ENCODE measurements around the gene FBXW2.

Gene FBXW2
- 73.7 to 92.4 (median 79.4) reads per million in 3 donors for total RNA-seq

GRCh38 chr9:120792898-120793765 is at the start of gene FBXW2:
FBXW2 (minus strand) TSS chr9:120793416; CDS start chr9:120788258, 5,158 bp downstream.
- Histone ChIP-seq H3K27ac (ENCODE audit: insufficient read depth, low read length, poor library complexity, severe bottlenecking) (peak within 1 kb of the TSS; percentile 78), H3K27me3 (replicated peaks; ENCODE audit: control insufficient read depth, insufficient read depth, low read length, poor library complexity, severe bottlenecking) (no peaks in the 10 kb centered on the region), H3K4me3 (ENCODE audit: insufficient read depth, low read depth, low read length, poor library complexity, severe bottlenecking) (peak within 1 kb of the TSS; percentile 82), H3K36me3 (ENCODE audit: control insufficient read depth, insufficient read depth, low read length) (peaks cover 6% of the 10 kb centered on the region), H3K9me3 (ENCODE audit: control insufficient read depth, low read length) (no peaks in the 10 kb centered on the region), H3K4me1 (ENCODE audit: control insufficient read depth, insufficient read depth, low read length, poor library complexity, severe bottlenecking) (peaks cover 5% of the 10 kb centered on the region)
- peak; percentile 71 to 81 (median 72) for DNase-seq

GRCh38 chr9:120841930-120842684 is 48.9 kb upstream of the FBXW2 start:
- H3K4me3 ChIP-seq (ENCODE audit: insufficient read depth, low read depth, low read length, poor library complexity, severe bottlenecking), result peak overlapping the region; percentile 70
- peaks cover 11% of the 10 kb centered on the region for H3K36me3 ChIP-seq (ENCODE audit: control insufficient read depth, insufficient read depth, low read length)
- peaks cover 30% of the 10 kb centered on the region for H3K4me1 ChIP-seq (ENCODE audit: control insufficient read depth, insufficient read depth, low read length, poor library complexity, severe bottlenecking)
- H3K27ac ChIP-seq (ENCODE audit: insufficient read depth, low read length, poor library complexity, severe bottlenecking), result peak overlapping the region; percentile 97
- no peaks in the 10 kb centered on the region for H3K27me3 ChIP-seq (replicated peaks; ENCODE audit: control insufficient read depth, insufficient read depth, low read length, poor library complexity, severe bottlenecking)
- no peaks in the 10 kb centered on the region for H3K9me3 ChIP-seq (ENCODE audit: control insufficient read depth, low read length)
- DNase-seq, result no peak

GRCh38 chr9:120839146-120839545 is 45.9 kb upstream of the FBXW2 start:
- Histone ChIP-seq H3K4me1 (ENCODE audit: control insufficient read depth, insufficient read depth, low read length, poor library complexity, severe bottlenecking) (peaks cover 6% of the 10 kb centered on the region), H3K9me3 (ENCODE audit: control insufficient read depth, low read length) (no peaks in the 10 kb centered on the region), H3K27ac (ENCODE audit: insufficient read depth, low read length, poor library complexity, severe bottlenecking) (no peak overlapping the region), H3K36me3 (ENCODE audit: control insufficient read depth, insufficient read depth, low read length) (peaks cover 15% of the 10 kb centered on the region), H3K4me3 (ENCODE audit: insufficient read depth, low read depth, low read length, poor library complexity, severe bottlenecking) (no peak overlapping the region), H3K27me3 (replicated peaks; ENCODE audit: control insufficient read depth, insufficient read depth, low read length, poor library complexity, severe bottlenecking) (no peaks in the 10 kb centered on the region)
- DNase-seq, result no peak

- H3K27me3 ChIP-seq (replicated peaks; ENCODE audit: control insufficient read depth, insufficient read depth, low read length, poor library complexity, severe bottlenecking), result no peaks in the 10 kb centered on the region
- H3K27ac ChIP-seq (ENCODE audit: insufficient read depth, low read length, poor library complexity, severe bottlenecking), result no peak overlapping the region
- DNase-seq, result no peak
- no peaks in the 10 kb centered on the region for H3K4me1 ChIP-seq (ENCODE audit: control insufficient read depth, insufficient read depth, low read length, poor library complexity, severe bottlenecking)
- no peak overlapping the region for H3K4me3 ChIP-seq (ENCODE audit: insufficient read depth, low read depth, low read length, poor library complexity, severe bottlenecking)
- H3K9me3 ChIP-seq (ENCODE audit: control insufficient read depth, low read length), result no peaks in the 10 kb centered on the region
- peaks cover 19% of the 10 kb centered on the region for H3K36me3 ChIP-seq (ENCODE audit: control insufficient read depth, insufficient read depth, low read length)
Observed at GRCh38 chr9:120837921-120838320, 44.7 kb upstream of the FBXW2 start.

GRCh38 chr9:120833325-120833724 is 40.1 kb upstream of the FBXW2 start:
- no peak for DNase-seq
- Histone ChIP-seq H3K4me3 (ENCODE audit: insufficient read depth, low read depth, low read length, poor library complexity, severe bottlenecking) (no peak overlapping the region), H3K9me3 (ENCODE audit: control insufficient read depth, low read length) (no peaks in the 10 kb centered on the region), H3K27me3 (replicated peaks; ENCODE audit: control insufficient read depth, insufficient read depth, low read length, poor library complexity, severe bottlenecking) (no peaks in the 10 kb centered on the region), H3K36me3 (ENCODE audit: control insufficient read depth, insufficient read depth, low read length) (peaks cover 38% of the 10 kb centered on the region), H3K4me1 (ENCODE audit: control insufficient read depth, insufficient read depth, low read length, poor library complexity, severe bottlenecking) (no peaks in the 10 kb centered on the region), H3K27ac (ENCODE audit: insufficient read depth, low read length, poor library complexity, severe bottlenecking) (no peak overlapping the region)

- H3K36me3 ChIP-seq (ENCODE audit: control insufficient read depth, insufficient read depth, low read length), result peaks cover 33% of the 10 kb centered on the region
- no peak overlapping the region for H3K27ac ChIP-seq (ENCODE audit: insufficient read depth, low read length, poor library complexity, severe bottlenecking)
- no peak for DNase-seq
- H3K4me1 ChIP-seq (ENCODE audit: control insufficient read depth, insufficient read depth, low read length, poor library complexity, severe bottlenecking), result no peaks in the 10 kb centered on the region
- no peaks in the 10 kb centered on the region for H3K27me3 ChIP-seq (replicated peaks; ENCODE audit: control insufficient read depth, insufficient read depth, low read length, poor library complexity, severe bottlenecking)
- H3K9me3 ChIP-seq (ENCODE audit: control insufficient read depth, low read length), result no peaks in the 10 kb centered on the region
- no peak overlapping the region for H3K4me3 ChIP-seq (ENCODE audit: insufficient read depth, low read depth, low read length, poor library complexity, severe bottlenecking)
Observed at GRCh38 chr9:120832807-120833206, 39.6 kb upstream of the FBXW2 start.

GRCh38 chr9:120830865-120831264 is 37.6 kb upstream of the FBXW2 start:
- Histone ChIP-seq H3K27ac (ENCODE audit: insufficient read depth, low read length, poor library complexity, severe bottlenecking) (no peak overlapping the region), H3K9me3 (ENCODE audit: control insufficient read depth, low read length) (no peaks in the 10 kb centered on the region), H3K4me1 (ENCODE audit: control insufficient read depth, insufficient read depth, low read length, poor library complexity, severe bottlenecking) (no peaks in the 10 kb centered on the region), H3K4me3 (ENCODE audit: insufficient read depth, low read depth, low read length, poor library complexity, severe bottlenecking) (no peak overlapping the region), H3K27me3 (replicated peaks; ENCODE audit: control insufficient read depth, insufficient read depth, low read length, poor library complexity, severe bottlenecking) (no peaks in the 10 kb centered on the region), H3K36me3 (ENCODE audit: control insufficient read depth, insufficient read depth, low read length) (peaks cover 33% of the 10 kb centered on the region)
- DNase-seq, result no peak

GRCh38 chr9:120830151-120830550 is 36.9 kb upstream of the FBXW2 start:
- no peak overlapping the region for H3K4me3 ChIP-seq (ENCODE audit: insufficient read depth, low read depth, low read length, poor library complexity, severe bottlenecking)
- no peak overlapping the region for H3K27ac ChIP-seq (ENCODE audit: insufficient read depth, low read length, poor library complexity, severe bottlenecking)
- DNase-seq, result no peak
- H3K9me3 ChIP-seq (ENCODE audit: control insufficient read depth, low read length), result no peaks in the 10 kb centered on the region
- no peaks in the 10 kb centered on the region for H3K27me3 ChIP-seq (replicated peaks; ENCODE audit: control insufficient read depth, insufficient read depth, low read length, poor library complexity, severe bottlenecking)
- H3K4me1 ChIP-seq (ENCODE audit: control insufficient read depth, insufficient read depth, low read length, poor library complexity, severe bottlenecking), result no peaks in the 10 kb centered on the region
- peaks cover 33% of the 10 kb centered on the region for H3K36me3 ChIP-seq (ENCODE audit: control insufficient read depth, insufficient read depth, low read length)

- Histone ChIP-seq H3K9me3 (ENCODE audit: control insufficient read depth, low read length) (no peaks in the 10 kb centered on the region), H3K36me3 (ENCODE audit: control insufficient read depth, insufficient read depth, low read length) (peaks cover 38% of the 10 kb centered on the region), H3K4me3 (ENCODE audit: insufficient read depth, low read depth, low read length, poor library complexity, severe bottlenecking) (no peak overlapping the region), H3K27ac (ENCODE audit: insufficient read depth, low read length, poor library complexity, severe bottlenecking) (no peak overlapping the region), H3K4me1 (ENCODE audit: control insufficient read depth, insufficient read depth, low read length, poor library complexity, severe bottlenecking) (no peaks in the 10 kb centered on the region), H3K27me3 (replicated peaks; ENCODE audit: control insufficient read depth, insufficient read depth, low read length, poor library complexity, severe bottlenecking) (no peaks in the 10 kb centered on the region)
- no peak for DNase-seq
Observed at GRCh38 chr9:120829650-120830049, 36.4 kb upstream of the FBXW2 start.

- Histone ChIP-seq H3K9me3 (ENCODE audit: control insufficient read depth, low read length) (no peaks in the 10 kb centered on the region), H3K27me3 (replicated peaks; ENCODE audit: control insufficient read depth, insufficient read depth, low read length, poor library complexity, severe bottlenecking) (no peaks in the 10 kb centered on the region), H3K36me3 (ENCODE audit: control insufficient read depth, insufficient read depth, low read length) (peaks cover 35% of the 10 kb centered on the region), H3K4me1 (ENCODE audit: control insufficient read depth, insufficient read depth, low read length, poor library complexity, severe bottlenecking) (no peaks in the 10 kb centered on the region), H3K4me3 (ENCODE audit: insufficient read depth, low read depth, low read length, poor library complexity, severe bottlenecking) (no peak overlapping the region), H3K27ac (ENCODE audit: insufficient read depth, low read length, poor library complexity, severe bottlenecking) (no peak overlapping the region)
- DNase-seq, result no peak
Observed at GRCh38 chr9:120820095-120820494, 26.9 kb upstream of the FBXW2 start.

Measured in effector memory CD4-positive, alpha-beta T cell (primary cell).